Natural killer cell (primary cell): Measurements from ENCODE around the gene PPP1R16B. TPM values are rescaled to one million over a fixed set of nuclear protein-coding genes. Genes with fewer than 3 reads are reported as not detected.

Experiments used
- ATAC-seq, 3 donors: fragments of 150-1000 bp in 2 of 3; fragments of 200-7000 bp in 1 of 3; cut with Tn5 transposase; 1 replicate in 1 of 3; 2 replicates in 2 of 3; pipeline ENCODE4 v1.10.0; 2021; ENCODE audit warnings: mild to moderate bottlenecking in 2 of 3, moderate library complexity in 2 of 3
- DNase-seq, 2 donors: peaks; one replicate each; pipeline versions ENCODE4 v3.0.0 to v3.0.0-alpha.2; 2013 to 2021; ENCODE audit warnings: mixed read lengths in 1 of 2
- H3K27ac ChIP-seq: one replicate; pipeline ENCODE4 v1.5.1; 2013; ENCODE audit warnings: mild to moderate bottlenecking, low read length
- H3K27me3 ChIP-seq: one replicate; pipeline ENCODE4 v1.6.1; 2013; ENCODE audit warnings: low read length; ENCODE audit not compliant: control insufficient read depth, insufficient read depth
- H3K36me3 ChIP-seq: one replicate; pipeline ENCODE4 v1.6.1; 2013; ENCODE audit warnings: low read length; ENCODE audit not compliant: control insufficient read depth, insufficient read depth
- H3K4me1 ChIP-seq: one replicate; pipeline ENCODE4 v1.6.1; 2013; ENCODE audit warnings: low read length; ENCODE audit not compliant: control insufficient read depth, insufficient read depth
- H3K4me3 ChIP-seq: one replicate; pipeline ENCODE4 v1.5.1; 2013; ENCODE audit warnings: low read length
- H3K9me3 ChIP-seq: one replicate; pipeline ENCODE4 v1.6.1; 2013; ENCODE audit warnings: low read length; ENCODE audit not compliant: control insufficient read depth, insufficient read depth
- H3K27ac Mint-ChIP-seq, 2 donors: one replicate each; pipeline ENCODE4 v1.8.0; 2022; ENCODE audit warnings: mild to moderate bottlenecking in 2 of 2, mixed read lengths in 2 of 2, moderate library complexity in 1 of 2
- H3K27me3 Mint-ChIP-seq, 2 donors: one replicate each; pipeline ENCODE4 v1.8.0; 2022; ENCODE audit warnings: low read depth in 2 of 2, mixed read lengths in 2 of 2
- H3K36me3 Mint-ChIP-seq: one replicate; pipeline ENCODE4 v1.8.0; 2022; ENCODE audit warnings: mixed read lengths
- H3K4me1 Mint-ChIP-seq, 2 donors: one replicate each; pipeline ENCODE4 v1.8.0; 2022; ENCODE audit warnings: mixed read lengths in 2 of 2
- H3K4me3 Mint-ChIP-seq: one replicate; pipeline ENCODE4 v1.8.0; 2022; ENCODE audit warnings: mild to moderate bottlenecking, moderate library complexity, mixed read lengths
- H3K9me3 Mint-ChIP-seq, 2 donors: one replicate each; pipeline ENCODE4 v1.8.0; 2022; ENCODE audit warnings: mixed read lengths in 2 of 2
- CTCF ChIP-seq: fragments of 200-600 bp; IDR thresholded peaks from one replicate; pipeline ENCODE4 v1.8.0; 2022; ENCODE audit warnings: antibody characterized with exemption
- WGBS: methylation state at CpG from one replicate; pipeline ENCODE4 v1.1.7; 2013; ENCODE audit warnings: missing lambda C conversion rate; ENCODE audit not compliant: insufficient coverage; 5-methylcytosine and 5-hydroxymethylcytosine counted together
- intact Hi-C: fragments of 100-400 bp; cut with micrococcal nuclease; formaldehyde crosslinking; loops from one replicate; pipeline ENCODE4 v1.14.2; 2022
- total RNA-seq, 4 donors: library from RNA; stranded (reverse); fragments of 120-200 nt in 1 of 4; gene quantifications; one replicate each; pipeline versions ENCODE4 v1.2.3 to v1.2.4, GENCODE V29; 2013 to 2022

The PPP1R16B gene
- total RNA-seq, 3 donors from 2014 or later (not counting 1 experiment from before 2014, with no cell fraction given): 52.0 to 62.3 (median 53.7) TPM

- ATAC-seq (no peak), DNase-seq (no peak)
- intact Hi-C loops: no loop called here
- no peak overlapping the region for H3K4me3 ChIP-seq
- H3K27ac ChIP-seq: no peak overlapping the region
- Mint-ChIP-seq H3K9me3 (no peaks in the 10 kb centered on the region), H3K36me3 (no peaks in the 10 kb centered on the region), H3K4me3 (no peak overlapping the region), H3K27me3 (no peaks in the 10 kb centered on the region), H3K4me1 (no peaks in the 10 kb centered on the region), H3K27ac (no peak overlapping the region)
- no peaks in the 10 kb centered on the region for H3K27me3 ChIP-seq
- no peak for TF ChIP-seq CTCF
- 95% methylated on average over 6 of the region's 7 CpGs for WGBS
- H3K4me1 ChIP-seq: no peaks in the 10 kb centered on the region
- peaks cover 61% of the 10 kb centered on the region for H3K36me3 ChIP-seq
- no peaks in the 10 kb centered on the region for H3K9me3 ChIP-seq
Measured at GRCh38 chr20:38915355-38915754, 109.9 kb downstream of the PPP1R16B start.

DNA sequence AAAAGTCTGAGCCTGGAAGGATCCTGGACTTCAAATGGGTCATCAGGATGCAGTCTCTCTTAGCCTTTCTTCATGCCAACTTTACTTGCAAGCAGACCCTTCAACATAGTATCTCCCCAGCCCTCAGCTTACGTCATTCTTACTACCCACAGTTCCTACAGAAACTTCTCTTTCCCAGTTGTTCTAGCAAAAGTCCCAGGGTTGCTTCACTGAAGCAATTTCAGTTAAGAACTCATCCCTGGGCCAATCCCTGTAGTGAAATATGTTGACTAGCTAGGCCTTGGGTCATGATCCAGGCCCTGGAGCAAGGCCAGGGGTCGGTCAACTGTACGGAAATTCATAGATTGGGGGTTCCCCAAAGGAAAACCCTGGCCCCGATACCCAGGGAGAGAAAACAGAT is 112.2 kb downstream of the PPP1R16B start:
- no peak for TF ChIP-seq CTCF
- Mint-ChIP-seq H3K27me3 (no peaks in the 10 kb centered on the region), H3K36me3 (no peaks in the 10 kb centered on the region), H3K27ac (no peak overlapping the region), H3K9me3 (no peaks in the 10 kb centered on the region), H3K4me1 (no peaks in the 10 kb centered on the region), H3K4me3 (no peak overlapping the region)
- DNase-seq (no peak), ATAC-seq (no peak)
- Histone ChIP-seq H3K4me1 (no peaks in the 10 kb centered on the region), H3K27ac (no peak overlapping the region), H3K27me3 (no peaks in the 10 kb centered on the region), H3K4me3 (no peak overlapping the region), H3K9me3 (no peaks in the 10 kb centered on the region), H3K36me3 (peaks cover 58% of the 10 kb centered on the region)
- intact Hi-C loops: no loop called here
- 98% methylated on average over 4 of the region's 4 CpGs for WGBS

GRCh38 chr20:38918172-38918571 is 112.7 kb downstream of the PPP1R16B start:
- Mint-ChIP-seq H3K9me3 (no peaks in the 10 kb centered on the region), H3K36me3 (no peaks in the 10 kb centered on the region), H3K4me3 (no peak overlapping the region), H3K4me1 (no peaks in the 10 kb centered on the region), H3K27ac (no peak overlapping the region), H3K27me3 (no peaks in the 10 kb centered on the region)
- Histone ChIP-seq H3K36me3 (peaks cover 58% of the 10 kb centered on the region), H3K4me1 (no peaks in the 10 kb centered on the region), H3K4me3 (no peak overlapping the region), H3K9me3 (no peaks in the 10 kb centered on the region), H3K27me3 (no peaks in the 10 kb centered on the region), H3K27ac (no peak overlapping the region)
- 97% methylated on average over 19 of the region's 19 CpGs for WGBS
- intact Hi-C loops: no loop called here
- no peak for DNase-seq
- TF ChIP-seq CTCF: no peak
- peak in 1 of 3 donors; percentile 6 for ATAC-seq

DNA sequence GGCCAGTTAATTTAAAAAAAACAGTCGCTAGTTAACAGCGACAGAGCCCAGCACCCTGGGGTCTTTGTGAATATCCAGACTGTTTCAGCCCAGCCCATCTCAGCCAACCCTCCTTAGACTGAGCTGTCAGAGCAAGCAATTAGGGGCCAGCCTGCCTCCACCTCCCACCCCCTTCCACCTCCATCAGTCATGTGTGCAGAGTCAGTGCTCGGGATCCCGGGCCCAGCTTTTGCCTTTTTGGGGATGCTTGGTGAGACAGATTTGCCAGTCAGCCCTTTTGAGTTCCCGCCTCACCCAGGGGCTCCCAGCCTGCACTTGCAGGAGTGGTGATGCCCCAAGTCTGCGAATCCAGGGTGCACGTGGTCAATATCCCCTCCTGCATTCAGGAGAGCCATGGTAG is 114.2 kb downstream of the PPP1R16B start:
- Histone ChIP-seq H3K27me3 (no peaks in the 10 kb centered on the region), H3K4me3 (no peak overlapping the region), H3K36me3 (peaks cover 48% of the 10 kb centered on the region), H3K27ac (no peak overlapping the region), H3K4me1 (no peaks in the 10 kb centered on the region), H3K9me3 (no peaks in the 10 kb centered on the region)
- no peaks in the 10 kb centered on the region for H3K27me3 Mint-ChIP-seq
- no peak for DNase-seq
- intact Hi-C loops: no loop called here
- H3K36me3 Mint-ChIP-seq: no peaks in the 10 kb centered on the region
- no peak overlapping the region for H3K4me3 Mint-ChIP-seq
- H3K27ac Mint-ChIP-seq: no peak overlapping the region
- 96% methylated on average over 7 of the region's 7 CpGs for WGBS
- H3K4me1 Mint-ChIP-seq: no peaks in the 10 kb centered on the region
- TF ChIP-seq CTCF: no peak
- H3K9me3 Mint-ChIP-seq: no peaks in the 10 kb centered on the region
- ATAC-seq: no peak
